B cell (primary cell): Measurements from ENCODE around the gene BCL2L11. TPM values are rescaled to one million over a fixed set of nuclear protein-coding genes. Genes with fewer than 3 reads are reported as not detected.

Experiments
- ATAC-seq: fragments of 200-7000 bp; cut with Tn5 transposase; one replicate; pipeline ENCODE4 v1.10.0; 2021; ENCODE audit warnings: low read depth, mild to moderate bottlenecking, moderate number of reproducible peaks, moderate library complexity
- CTCF ChIA-PET: fragments of 350-600 bp; sonication (Branson Sonifier 250); formaldehyde crosslinking; loops from one replicate; lab custom pipeline; 2021; ENCODE audit warnings: antibody characterized with exemption, inconsistent platforms; lab: Charles Lee
- POLR2A ChIA-PET: fragments of 350-600 bp; sonication (Branson Sonifier 250); formaldehyde crosslinking; loops from one replicate; lab custom pipeline; 2021; ENCODE audit warnings: antibody characterized with exemption; lab: Charles Lee
- DNase-seq: peaks from one replicate; pipeline ENCODE4 v3.0.0; 2013
- H2AFZ ChIP-seq: 2 replicates; pipeline ENCODE4 v1.6.1; 2012; ENCODE audit warnings: mild to moderate bottlenecking, low read depth, low read length; ENCODE audit not compliant: insufficient read depth, poor library complexity, severe bottlenecking
- H3K27ac ChIP-seq, 2 donors: 1 replicate in 1 of 2; 2 replicates in 1 of 2; pipeline ENCODE4 v1.5.1; 2012 to 2013; ENCODE audit warnings: low read length in 2 of 2, mild to moderate bottlenecking in 2 of 2, moderate library complexity in 1 of 2
- H3K27me3 ChIP-seq, 4 experiments: fragments of 200-600 bp in 1 of 4; sonication (generic) in 1 of 4; replicated peaks in 1 of 4; 1 replicate in 2 of 4; 2 replicates in 2 of 4; pipeline versions ENCODE4 v1.6.1 to v1.7.0; 2013 to 2016; ENCODE audit warnings: low read length in 3 of 4, mild to moderate bottlenecking in 2 of 4, mixed read lengths in 1 of 4, moderate library complexity in 1 of 4; ENCODE audit not compliant: insufficient read depth in 4 of 4, control insufficient read depth in 3 of 4; ENCODE audit errors: control extremely low read depth in 1 of 4
- H3K36me3 ChIP-seq, 2 experiments: replicated peaks in 1 of 2; 1 replicate in 1 of 2; 2 replicates in 1 of 2; pipeline versions ENCODE4 v1.6.1 to v1.7.1; 2013; ENCODE audit warnings: low read length in 1 of 2; ENCODE audit not compliant: insufficient read depth in 2 of 2, control insufficient read depth in 1 of 2; ENCODE audit errors: control extremely low read depth in 1 of 2, extremely low read depth in 1 of 2
- H3K4me1 ChIP-seq, 2 donors: fragments of 200-600 bp in 1 of 2; sonication (generic) in 1 of 2; 1 replicate in 1 of 2; 2 replicates in 1 of 2; pipeline versions ENCODE4 v1.5.1 to v1.6.1; 2013 to 2017; ENCODE audit warnings: low read length in 2 of 2; ENCODE audit not compliant: control insufficient read depth in 2 of 2, insufficient read depth in 2 of 2
- H3K4me2 ChIP-seq: replicated peaks from 2 replicates; pipeline ENCODE3; 2012; ENCODE audit warnings: mild to moderate bottlenecking, low read depth, low read length; ENCODE audit not compliant: poor library complexity, severe bottlenecking
- H3K4me3 ChIP-seq, 5 experiments: fragments of 200-600 bp in 1 of 5; sonication (generic) in 1 of 5; 1 replicate in 3 of 5; 2 replicates in 2 of 5; pipeline versions ENCODE4 v1.5.1 to v1.7.0; 2011 to 2016; ENCODE audit warnings: low read length in 4 of 5, mild to moderate bottlenecking in 4 of 5, low read depth in 2 of 5, control low read depth in 1 of 5, moderate library complexity in 1 of 5; ENCODE audit not compliant: insufficient read depth in 1 of 5; ENCODE audit errors: control extremely low read depth in 1 of 5, extremely low read depth in 1 of 5
- H3K79me2 ChIP-seq: fragments of 200-600 bp; sonication (generic); one replicate; pipeline ENCODE4 v1.6.0; 2016; ENCODE audit warnings: low read length; ENCODE audit not compliant: control insufficient read depth, insufficient read depth
- H3K9ac ChIP-seq: fragments of 200-600 bp; sonication (generic); 2 replicates; pipeline ENCODE4 v1.6.1; 2017; ENCODE audit warnings: mild to moderate bottlenecking, low read length, moderate library complexity
- H3K9me3 ChIP-seq, 3 donors: one replicate each; pipeline versions ENCODE4 v1.6.1 to v1.7.1; 2013; ENCODE audit warnings: low read length in 2 of 3; ENCODE audit not compliant: control insufficient read depth in 2 of 3, insufficient read depth in 1 of 3; ENCODE audit errors: control extremely low read depth in 1 of 3
- H4K20me1 ChIP-seq: 2 replicates; pipeline ENCODE4 v1.6.0; 2012; ENCODE audit warnings: mild to moderate bottlenecking, low read length; ENCODE audit not compliant: insufficient read depth, control insufficient read depth, poor library complexity, severe bottlenecking
- H3K27ac Mint-ChIP-seq: one replicate; pipeline ENCODE4 v1.8.0; 2021; ENCODE audit warnings: mixed read lengths
- H3K27me3 Mint-ChIP-seq: one replicate; pipeline ENCODE4 v1.8.0; 2021; ENCODE audit warnings: mixed read lengths
- H3K4me1 Mint-ChIP-seq: one replicate; pipeline ENCODE4 v1.8.0; 2021; ENCODE audit warnings: mixed read lengths
- H3K4me3 Mint-ChIP-seq: one replicate; pipeline ENCODE4 v1.8.0; 2021; ENCODE audit warnings: mixed read lengths
- H3K9me3 Mint-ChIP-seq: one replicate; pipeline ENCODE4 v1.8.0; 2022; ENCODE audit warnings: mixed read lengths; ENCODE audit not compliant: insufficient read depth
- EZH2 ChIP-seq: IDR thresholded peaks from 2 replicates; pipeline ENCODE4 v1.6.1; 2012; ENCODE audit warnings: borderline replicate concordance, low read depth, mild to moderate bottlenecking, moderate library complexity, low read length; ENCODE audit not compliant: insufficient read depth, poor library complexity, severe bottlenecking
- WGBS: methylation state at CpG from one replicate; pipeline ENCODE4 v1.1.5; 2013; ENCODE audit warnings: missing lambda C conversion rate; ENCODE audit not compliant: insufficient coverage; 5-methylcytosine and 5-hydroxymethylcytosine counted together
- intact Hi-C: fragments of 100-400 bp; cut with micrococcal nuclease; formaldehyde crosslinking; loops from one replicate; pipeline ENCODE4 v1.10.0; 2022
- polyA plus RNA-seq: library from polyadenylated mRNA; depleted of rRNA; stranded (reverse); fragments of >200 nt; gene quantifications from 2 replicates; pipeline ENCODE4 v1.2.3, GENCODE V29; 2012
- total RNA-seq, 2 donors: library from RNA; stranded (reverse); fragments of 120-200 nt in 1 of 2; gene quantifications; 1 replicate in 1 of 2; 2 replicates in 1 of 2; pipeline versions ENCODE4 v1.2.3 to v1.2.4, GENCODE V29; 2013 to 2022
- TF ChIP-seq, protein P1 (sequence below): fragments of 200-600 bp; IDR thresholded peaks from one replicate; pipeline ENCODE4 v1.8.0; 2022; ENCODE audit warnings: antibody characterized with exemption, mild to moderate bottlenecking

Gene BCL2L11
- total and polyA plus RNA-seq, 2 donors (not counting 1 experiment from before 2014, with no cell fraction given) = 13.8 to 164 TPM

DNA sequence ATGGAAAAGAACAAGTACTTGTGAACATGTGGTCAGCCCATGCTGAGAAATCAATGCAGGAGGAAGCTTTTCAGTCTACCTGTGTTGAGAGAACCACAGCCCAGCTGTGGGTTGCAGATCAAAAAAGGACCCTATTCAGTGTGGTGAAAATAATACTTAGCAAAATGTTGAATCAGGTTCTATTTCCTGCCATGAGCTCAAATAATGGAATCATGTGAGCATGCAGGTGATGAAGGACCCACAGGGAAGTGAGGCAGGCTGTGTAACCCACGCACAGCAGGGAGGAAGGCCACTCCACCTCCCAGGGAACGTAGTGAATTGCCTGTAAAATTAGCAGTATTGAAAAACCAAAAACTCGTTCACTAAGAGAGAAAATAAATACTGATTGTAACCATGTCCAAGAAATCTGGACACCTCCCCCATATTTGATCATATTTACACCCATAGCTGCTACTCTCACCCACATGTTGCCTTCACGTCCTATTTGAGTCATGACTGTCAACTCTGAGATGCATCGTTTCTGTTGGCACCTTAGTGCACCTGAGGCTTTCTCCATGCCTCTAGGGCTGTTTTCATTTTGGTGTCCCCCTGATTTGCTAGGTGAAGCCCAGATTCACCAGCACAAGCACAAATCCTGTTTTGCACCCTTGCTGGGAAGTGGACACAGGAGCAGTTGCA lies 20.5 kb upstream of the BCL2L11 start:
- Histone ChIP-seq H3K4me2 (peak overlapping the region; percentile 2), H3K36me3 (no peaks in the 10 kb centered on the region), H3K9ac (no peak overlapping the region), H3K79me2 (no peaks in the 10 kb centered on the region), H3K9me3 (no peaks in the 10 kb centered on the region), H3K4me3 (no peak overlapping the region), H3K27ac (no peak overlapping the region), H3K27me3 (no peaks in the 10 kb centered on the region), H4K20me1 (no peaks in the 10 kb centered on the region), H2AFZ (no peak overlapping the region), H3K4me1 (peaks cover 0 to 9% of the 10 kb centered on the region in 2 donors)
- H3K27me3 Mint-ChIP-seq = no peaks in the 10 kb centered on the region
- ChIA-PET CTCF (interaction anchor here (0.5 to 1.2 kb wide), 3 partner anchors 11 to 155 kb away, joined by 3 to 4 read pairs (median 4); no protein-coding TSS in a partner anchor), POLR2A (no interaction called here)
- no peak overlapping the region for H3K27ac Mint-ChIP-seq
- TF ChIP-seq, protein P1, sequence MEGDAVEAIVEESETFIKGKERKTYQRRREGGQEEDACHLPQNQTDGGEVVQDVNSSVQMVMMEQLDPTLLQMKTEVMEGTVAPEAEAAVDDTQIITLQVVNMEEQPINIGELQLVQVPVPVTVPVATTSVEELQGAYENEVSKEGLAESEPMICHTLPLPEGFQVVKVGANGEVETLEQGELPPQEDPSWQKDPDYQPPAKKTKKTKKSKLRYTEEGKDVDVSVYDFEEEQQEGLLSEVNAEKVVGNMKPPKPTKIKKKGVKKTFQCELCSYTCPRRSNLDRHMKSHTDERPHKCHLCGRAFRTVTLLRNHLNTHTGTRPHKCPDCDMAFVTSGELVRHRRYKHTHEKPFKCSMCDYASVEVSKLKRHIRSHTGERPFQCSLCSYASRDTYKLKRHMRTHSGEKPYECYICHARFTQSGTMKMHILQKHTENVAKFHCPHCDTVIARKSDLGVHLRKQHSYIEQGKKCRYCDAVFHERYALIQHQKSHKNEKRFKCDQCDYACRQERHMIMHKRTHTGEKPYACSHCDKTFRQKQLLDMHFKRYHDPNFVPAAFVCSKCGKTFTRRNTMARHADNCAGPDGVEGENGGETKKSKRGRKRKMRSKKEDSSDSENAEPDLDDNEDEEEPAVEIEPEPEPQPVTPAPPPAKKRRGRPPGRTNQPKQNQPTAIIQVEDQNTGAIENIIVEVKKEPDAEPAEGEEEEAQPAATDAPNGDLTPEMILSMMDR = no peak
- TF ChIP-seq EZH2 = no peak
- 66% methylated on average over 2 of the region's 5 CpGs for WGBS
- intact Hi-C loops = no loop called here
- H3K4me1 Mint-ChIP-seq = peaks cover 6% of the 10 kb centered on the region
- H3K4me3 Mint-ChIP-seq = no peak overlapping the region
- ATAC-seq (no peak), DNase-seq (no peak)
- no peaks in the 10 kb centered on the region for H3K9me3 Mint-ChIP-seq

DNA sequence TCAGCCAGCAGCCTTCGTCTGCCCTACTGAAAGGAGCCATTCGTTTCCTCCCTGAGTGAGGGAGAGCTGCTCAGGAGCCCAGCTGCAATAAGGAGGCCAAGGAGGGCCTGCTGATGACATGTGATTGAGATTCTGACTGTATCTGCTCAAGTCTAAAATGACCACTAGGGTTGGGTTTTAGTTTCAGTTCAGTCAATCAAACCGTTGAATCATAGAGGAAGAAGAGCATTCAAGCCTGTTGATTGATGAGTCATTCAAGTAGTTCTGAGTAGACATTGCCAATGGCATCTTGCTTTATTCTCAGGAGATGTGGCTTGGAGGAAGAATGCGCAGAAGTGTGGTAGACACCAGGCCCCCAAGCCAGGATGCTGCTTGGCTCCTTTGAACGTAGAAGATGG lies 19.9 kb upstream of the BCL2L11 start:
- CTCF ChIA-PET = interaction anchor here (0.5 to 1.2 kb wide), 3 partner anchors 11 to 156 kb away, joined by 3 to 4 read pairs (median 4); no protein-coding TSS in a partner anchor

More for the DNA sequence above, 19.9 kb upstream of the BCL2L11 start:
- Mint-ChIP-seq H3K27me3 (no peaks in the 10 kb centered on the region), H3K4me3 (no peak overlapping the region), H3K27ac (no peak overlapping the region), H3K4me1 (peaks cover 6% of the 10 kb centered on the region), H3K9me3 (no peaks in the 10 kb centered on the region)
- peak overlapping the region; percentile 2 for H3K4me2 ChIP-seq
- no peaks in the 10 kb centered on the region for H3K27me3 ChIP-seq
- no peak overlapping the region for H2AFZ ChIP-seq
- H3K27ac ChIP-seq = no peak overlapping the region
- TF ChIP-seq, protein P1 = no peak
- TF ChIP-seq EZH2 = no peak
- intact Hi-C loops = no loop called here
- no peak overlapping the region for H3K9ac ChIP-seq
- POLR2A ChIA-PET = no interaction called here
- 62% methylated on average over 3 of the region's 5 CpGs for WGBS
- H3K36me3 ChIP-seq = no peaks in the 10 kb centered on the region
- DNase-seq = peak; percentile 23
- H3K4me3 ChIP-seq = no peak overlapping the region
- no peaks in the 10 kb centered on the region for H4K20me1 ChIP-seq
- no peaks in the 10 kb centered on the region for H3K79me2 ChIP-seq
- H3K4me1 ChIP-seq = peaks cover 0 to 9% of the 10 kb centered on the region in 2 donors
- ATAC-seq = peak; percentile 85
- no peaks in the 10 kb centered on the region for H3K9me3 ChIP-seq
